Progenitor cell of endocrine pancreas (in vitro differentiated cells): ENCODE measurements around the gene SLC12A9. TPM values are rescaled to one million over a fixed set of nuclear protein-coding genes. Genes with fewer than 3 reads are reported as not detected.

Source experiments
- DNase-seq: peaks from one replicate; pipeline ENCODE4 v3.0.0; 2021; ENCODE audit warnings: low spot score; ENCODE audit not compliant: unreplicated experiment
- H3K27ac Mint-ChIP-seq: 2 replicates; pipeline ENCODE4 v1.8.0; 2021; ENCODE audit warnings: mild to moderate bottlenecking, moderate library complexity, mixed read lengths
- H3K27me3 Mint-ChIP-seq: 2 replicates; pipeline ENCODE4 v1.8.0; 2021; ENCODE audit warnings: mixed read lengths
- H3K36me3 Mint-ChIP-seq: 2 replicates; pipeline ENCODE4 v1.8.0; 2022; ENCODE audit warnings: mixed read lengths; ENCODE audit not compliant: insufficient read depth
- H3K4me1 Mint-ChIP-seq: 2 replicates; pipeline ENCODE4 v1.8.0; 2021; ENCODE audit warnings: low read depth, mixed read lengths
- H3K4me3 Mint-ChIP-seq: 2 replicates; pipeline ENCODE4 v1.8.0; 2021; ENCODE audit warnings: low read depth, mild to moderate bottlenecking, moderate library complexity, mixed read lengths
- H3K9me3 Mint-ChIP-seq: 2 replicates; pipeline ENCODE4 v1.8.0; 2021; ENCODE audit warnings: low read depth, mixed read lengths
- total RNA-seq: library from RNA; stranded (reverse); gene quantifications from 2 replicates; pipeline ENCODE4 v1.2.1, GENCODE V29; 2021
- TF ChIP-seq, protein P1 (sequence below): fragments of 200-600 bp; sonication (generic); IDR thresholded peaks from one replicate; pipeline ENCODE4 v1.5.0; 2021; ENCODE audit warnings: antibody characterized with exemption, mild to moderate bottlenecking; ENCODE audit not compliant: unreplicated experiment

Gene SLC12A9
- total RNA-seq, 1 donor from 2014 or later = 62.6 TPM

DNA sequence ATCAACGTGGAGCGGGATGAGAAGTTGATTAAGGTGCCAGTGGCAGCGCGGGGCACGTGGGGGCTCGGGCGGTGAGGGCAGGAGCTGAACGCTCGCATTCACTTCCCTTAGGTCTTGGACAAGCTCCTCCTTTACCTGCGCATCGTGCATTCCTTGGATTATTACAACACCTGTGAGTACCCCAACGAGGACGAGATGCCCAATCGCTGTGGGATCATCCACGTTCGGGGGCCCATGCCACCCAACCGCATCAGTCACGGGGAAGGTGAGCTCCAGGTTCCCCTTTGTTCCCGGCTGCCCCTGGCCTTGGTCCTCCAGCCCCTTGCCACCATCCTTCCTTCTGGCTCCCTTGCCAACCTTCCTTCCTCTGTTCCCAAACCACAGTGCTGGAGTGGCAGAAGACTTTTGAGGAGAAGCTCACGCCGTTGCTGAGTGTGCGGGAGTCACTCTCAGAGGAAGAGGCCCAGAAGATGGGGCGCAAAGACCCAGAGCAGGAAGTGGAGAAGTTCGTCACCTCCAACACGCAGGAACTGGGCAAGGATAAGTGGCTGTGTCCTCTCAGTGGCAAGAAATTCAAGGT is 34.5 kb downstream of the SLC12A9 start:
- H3K36me3 Mint-ChIP-seq = peaks cover 39% of the 10 kb centered on the region
- TF ChIP-seq, protein P1, sequence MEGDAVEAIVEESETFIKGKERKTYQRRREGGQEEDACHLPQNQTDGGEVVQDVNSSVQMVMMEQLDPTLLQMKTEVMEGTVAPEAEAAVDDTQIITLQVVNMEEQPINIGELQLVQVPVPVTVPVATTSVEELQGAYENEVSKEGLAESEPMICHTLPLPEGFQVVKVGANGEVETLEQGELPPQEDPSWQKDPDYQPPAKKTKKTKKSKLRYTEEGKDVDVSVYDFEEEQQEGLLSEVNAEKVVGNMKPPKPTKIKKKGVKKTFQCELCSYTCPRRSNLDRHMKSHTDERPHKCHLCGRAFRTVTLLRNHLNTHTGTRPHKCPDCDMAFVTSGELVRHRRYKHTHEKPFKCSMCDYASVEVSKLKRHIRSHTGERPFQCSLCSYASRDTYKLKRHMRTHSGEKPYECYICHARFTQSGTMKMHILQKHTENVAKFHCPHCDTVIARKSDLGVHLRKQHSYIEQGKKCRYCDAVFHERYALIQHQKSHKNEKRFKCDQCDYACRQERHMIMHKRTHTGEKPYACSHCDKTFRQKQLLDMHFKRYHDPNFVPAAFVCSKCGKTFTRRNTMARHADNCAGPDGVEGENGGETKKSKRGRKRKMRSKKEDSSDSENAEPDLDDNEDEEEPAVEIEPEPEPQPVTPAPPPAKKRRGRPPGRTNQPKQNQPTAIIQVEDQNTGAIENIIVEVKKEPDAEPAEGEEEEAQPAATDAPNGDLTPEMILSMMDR = no peak
- H3K9me3 Mint-ChIP-seq = no peaks in the 10 kb centered on the region
- H3K4me1 Mint-ChIP-seq = peaks cover 21% of the 10 kb centered on the region
- H3K27ac Mint-ChIP-seq = peak overlapping the region; percentile 65
- DNase-seq = no peak
- H3K4me3 Mint-ChIP-seq = no peak overlapping the region
- H3K27me3 Mint-ChIP-seq = no peaks in the 10 kb centered on the region

DNA sequence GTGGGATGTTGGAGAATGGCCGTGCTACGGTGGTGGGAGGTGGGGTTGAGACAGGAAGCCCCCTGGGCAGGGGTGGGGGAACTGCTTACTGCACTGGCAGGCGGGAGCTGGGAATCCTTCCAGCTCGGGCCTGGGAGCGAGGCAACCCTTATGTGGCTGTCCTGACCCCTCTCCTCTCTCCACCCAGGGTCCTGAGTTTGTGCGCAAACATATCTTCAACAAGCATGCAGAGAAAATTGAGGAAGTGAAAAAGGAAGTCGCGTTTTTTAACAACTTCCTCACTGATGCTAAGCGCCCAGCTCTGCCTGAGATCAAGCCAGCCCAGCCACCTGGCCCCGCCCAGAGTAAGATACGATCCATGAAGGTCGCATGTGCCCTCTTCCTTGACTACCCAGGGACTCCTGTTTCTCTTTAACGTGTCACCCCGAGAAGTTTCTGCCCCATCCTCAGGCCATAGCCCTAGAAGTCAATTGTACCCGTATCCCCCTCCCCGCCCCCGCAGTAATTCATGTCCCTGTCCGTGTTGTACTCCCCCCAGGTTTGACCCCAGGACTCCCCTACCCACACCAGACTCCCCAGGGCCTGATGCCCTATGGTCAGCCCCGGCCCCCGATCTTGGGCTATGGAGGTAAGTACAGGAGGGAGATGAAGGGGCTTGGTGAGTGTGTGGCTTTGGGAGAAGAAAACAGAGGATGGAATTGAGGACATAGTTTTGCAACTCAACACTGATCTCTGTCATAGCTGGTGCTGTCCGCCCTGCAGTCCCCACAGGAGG is 35.2 kb downstream of the SLC12A9 start:
- TF ChIP-seq, protein P1 = no peak
- DNase-seq = no peak
- Mint-ChIP-seq H3K4me1 (peaks cover 22% of the 10 kb centered on the region), H3K4me3 (no peak overlapping the region), H3K9me3 (no peaks in the 10 kb centered on the region), H3K27me3 (no peaks in the 10 kb centered on the region), H3K36me3 (peaks cover 35% of the 10 kb centered on the region), H3K27ac (no peak overlapping the region)

DNA sequence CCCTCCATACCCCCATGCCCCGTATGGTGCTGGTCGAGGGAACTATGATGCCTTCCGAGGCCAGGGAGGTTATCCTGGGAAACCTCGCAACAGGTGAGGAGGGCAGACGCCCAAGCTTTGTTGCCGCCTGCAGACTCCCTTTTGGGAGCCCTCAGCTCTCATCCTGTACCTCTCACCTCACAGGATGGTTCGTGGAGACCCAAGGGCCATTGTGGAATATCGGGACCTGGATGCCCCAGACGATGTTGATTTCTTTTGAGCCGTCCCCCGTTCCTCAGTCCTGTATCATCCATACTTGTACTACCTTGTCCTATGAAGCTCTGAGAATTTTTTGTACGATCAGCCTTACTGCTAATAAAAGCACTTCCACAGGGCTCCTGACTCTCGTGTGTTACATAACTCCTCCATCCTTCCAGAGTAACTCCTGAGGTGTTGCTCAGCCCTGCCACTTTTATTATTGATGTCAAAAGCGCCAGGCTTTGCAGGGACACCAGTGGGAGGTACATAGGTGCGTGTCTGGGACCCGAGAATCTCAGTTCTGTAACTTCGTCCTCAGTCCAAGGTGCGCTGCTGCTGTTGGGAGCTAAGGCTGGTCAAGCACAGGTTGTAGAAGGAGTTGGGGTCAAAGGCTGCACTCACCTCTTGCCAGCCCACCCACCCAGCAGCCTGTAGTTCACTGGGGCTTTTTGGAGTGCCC is 35.9 kb downstream of the SLC12A9 start:
- Mint-ChIP-seq H3K36me3 (peaks cover 32% of the 10 kb centered on the region), H3K27me3 (no peaks in the 10 kb centered on the region), H3K27ac (peak overlapping the region; percentile 73), H3K4me1 (peaks cover 22% of the 10 kb centered on the region), H3K4me3 (peak overlapping the region; percentile 68), H3K9me3 (no peaks in the 10 kb centered on the region)
- TF ChIP-seq, protein P1 = no peak
- DNase-seq = no peak

DNA sequence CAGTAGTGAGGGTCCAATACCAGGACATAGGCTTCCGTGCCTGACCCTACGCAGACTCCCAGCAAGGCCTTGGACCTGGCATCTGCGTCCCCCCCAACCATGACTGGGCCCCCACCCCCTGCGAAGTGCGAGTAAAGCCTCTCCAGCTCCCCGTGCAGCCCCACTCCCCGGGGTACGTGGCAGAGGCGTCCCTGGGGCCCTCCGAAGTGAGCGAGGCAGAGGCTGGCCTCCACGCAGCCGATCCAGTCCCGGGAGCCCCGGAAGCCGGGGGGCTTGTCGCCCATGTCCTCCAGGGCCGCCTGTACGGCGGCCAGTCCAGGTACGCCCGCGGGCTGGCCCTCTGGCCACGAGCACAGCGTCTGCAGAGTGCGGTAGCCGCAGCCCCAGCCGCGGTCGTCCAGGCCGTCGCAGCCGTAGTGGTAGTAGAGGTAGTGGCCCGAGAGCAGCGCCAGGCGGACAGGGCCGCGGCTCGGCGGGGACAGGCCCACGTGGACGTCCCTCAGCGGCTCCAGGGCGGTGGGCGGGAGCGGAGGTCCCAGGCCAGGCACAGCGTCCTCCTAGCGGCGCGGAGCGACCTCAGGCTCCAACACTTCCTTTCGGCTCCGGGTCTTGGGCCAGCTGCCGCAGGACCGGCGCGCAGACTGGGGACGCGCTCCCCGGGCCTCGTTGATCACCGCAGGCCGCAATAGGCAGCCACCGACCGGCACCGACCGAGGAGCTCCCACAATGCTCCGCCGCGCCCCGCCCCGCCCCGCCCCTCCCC is 36.7 kb downstream of the SLC12A9 start, which contains the start of gene UFSP1:
Gene UFSP1, minus strand, starts transcription at position 728 of the 763 bp plus-strand sequence. Its CDS starts 444 bp downstream, at position 284.
- peaks cover 28% of the 10 kb centered on the region for H3K36me3 Mint-ChIP-seq
- no peaks in the 10 kb centered on the region for H3K27me3 Mint-ChIP-seq
- DNase-seq = peak; percentile 56
- H3K9me3 Mint-ChIP-seq = no peaks in the 10 kb centered on the region
- peaks cover 24% of the 10 kb centered on the region for H3K4me1 Mint-ChIP-seq
- TF ChIP-seq, protein P1 = peak; percentile 20
- H3K4me3 Mint-ChIP-seq = peak within 1 kb of the TSS; percentile 80
- H3K27ac Mint-ChIP-seq = peak within 1 kb of the TSS; percentile 99
